DMS114 treated with DMSO at 0.1 percent for 48 hours (cell line): ENCODE data around the gene IL21R.
"Not testable (repeated sequence)": the region's sequence is repeated elsewhere in the genome, so short reads cannot be mapped to it uniquely, and the experiment has no call there.

Source experiments
- DNase-seq: peaks from one replicate; lab custom pipeline; 2025; ENCODE audit not compliant: unreplicated experiment; lab: John Stamatoyannopoulos, UW

IL21R gene

GRCh38 chr16:27441998-27442397 lies 40.0 kb downstream of the IL21R start:
- DNase-seq, result no peak

GRCh38 chr16:27444015-27444414 lies 42.0 kb downstream of the IL21R start:
- DNase-seq, result no peak

- DNase-seq, result no peak
Observed at GRCh38 chr16:27444470-27444869, 42.5 kb downstream of the IL21R start.

GRCh38 chr16:27445502-27446175 lies 43.7 kb downstream of the IL21R start:
- no peak for DNase-seq

GRCh38 chr16:27446721-27447120 lies 44.7 kb downstream of the IL21R start:
- DNase-seq, result no peak

GRCh38 chr16:27447301-27447700 lies 45.3 kb downstream of the IL21R start:
- no peak for DNase-seq

GRCh38 chr16:27448532-27449433 lies 46.8 kb downstream of the IL21R start:
- DNase-seq, result no peak

GRCh38 chr16:27449434-27450195 lies 47.6 kb downstream of the IL21R start:
- DNase-seq, result no peak

GRCh38 chr16:27450196-27450549 lies 48.2 kb downstream of the IL21R start:
- DNase-seq, result no peak

GRCh38 chr16:27452569-27453493 lies 50.9 kb downstream of the IL21R start:
- DNase-seq, result no peak

GRCh38 chr16:27453494-27453825 lies 51.5 kb downstream of the IL21R start:
- no peak for DNase-seq

GRCh38 chr16:27455700-27456099 lies 53.7 kb downstream of the IL21R start:
- DNase-seq, result no peak

- DNase-seq, result not testable (repeated sequence)
Observed at GRCh38 chr16:27457605-27457900, 55.6 kb downstream of the IL21R start.

GRCh38 chr16:27458258-27458657 lies 56.3 kb downstream of the IL21R start:
- DNase-seq, result no peak

- DNase-seq, result no peak
Observed at GRCh38 chr16:27458987-27459688, 57.2 kb downstream of the IL21R start.

- no peak for DNase-seq
Observed at GRCh38 chr16:27460213-27460612, 58.2 kb downstream of the IL21R start.

GRCh38 chr16:27460663-27461482 lies 58.9 kb downstream of the IL21R start:
- DNase-seq, result no peak

GRCh38 chr16:27461483-27462171 lies 59.7 kb downstream of the IL21R start:
- no peak for DNase-seq
